Keratinocyte (primary cell): ENCODE data around the gene DPM3.

Experiments used
- CTCF ChIP-seq, 3 experiments: IDR thresholded peaks in 1 of 3; conservative IDR thresholded peaks in 1 of 3; optimal IDR thresholded peaks in 1 of 3; 2 replicates in 2 of 3; 3 replicates in 1 of 3; pipeline versions ENCODE3 to v1.5.1; 2011; ENCODE audit warnings: low read length in 3 of 3, mild to moderate bottlenecking in 3 of 3, moderate library complexity in 2 of 3, control low read depth in 1 of 3, inconsistent platforms in 1 of 3; ENCODE audit not compliant: insufficient read depth in 2 of 3; ENCODE audit errors: extremely low read depth in 1 of 3
- EZH2 ChIP-seq: IDR thresholded peaks from one replicate; pipeline ENCODE4 v1.6.1; 2012; ENCODE audit warnings: inconsistent platforms, mild to moderate bottlenecking, low read length, moderate library complexity

- TF ChIP-seq CTCF (optimal IDR thresholded peaks at IDR 0.05 in 1 of 3, IDR thresholded peaks at IDR 0.05 in 1 of 3, conservative IDR thresholded peaks at IDR 0.05 in 1 of 3; ENCODE audit: extremely low read depth in 1 of 3, insufficient read depth in 2 of 3, low read length in 3 of 3) (no peak), EZH2 (no peak)
Measured at GRCh38 chr1:155168456-155169210, 28.3 kb upstream of the DPM3 start.
